ENCODE results near the gene BCAT1. TPM values are rescaled to one million over a fixed set of nuclear protein-coding genes. Genes with fewer than 3 reads are reported as not detected.
"Not testable (repeated sequence)": the region's sequence is repeated elsewhere in the genome, so short reads cannot be mapped to it uniquely, and the experiment has no call there.

Gene BCAT1
- polyA plus RNA-seq, 12 donors = 32.8 to 156 (median 51.2) TPM

GRCh38 chr12:24861766-24862540 is 86.9 kb downstream of the BCAT1 start:
- no peak for DNase-seq

DNA sequence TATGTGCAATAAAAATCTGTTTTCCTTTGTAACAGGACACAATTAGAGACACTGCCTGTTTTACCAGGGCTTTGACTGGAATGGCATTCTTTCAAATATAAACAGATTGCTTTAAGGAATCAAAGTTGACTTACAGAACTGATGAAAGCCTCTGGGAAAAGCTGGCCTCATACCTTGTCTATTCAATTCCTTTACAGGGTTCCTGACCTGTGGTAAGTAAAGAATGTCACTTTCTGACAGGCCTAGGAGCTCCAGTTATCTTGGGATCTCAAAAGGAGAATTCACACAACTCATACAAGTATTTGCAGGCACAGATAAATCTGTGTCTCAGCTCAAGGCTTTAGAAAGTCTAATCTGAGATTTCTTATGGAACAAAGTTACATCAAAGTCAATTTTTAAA is 88.4 kb downstream of the BCAT1 start:
- DNase-seq = no peak

- DNase-seq = no peak
Observed at GRCh38 chr12:24856541-24856940, 92.4 kb downstream of the BCAT1 start.

DNA sequence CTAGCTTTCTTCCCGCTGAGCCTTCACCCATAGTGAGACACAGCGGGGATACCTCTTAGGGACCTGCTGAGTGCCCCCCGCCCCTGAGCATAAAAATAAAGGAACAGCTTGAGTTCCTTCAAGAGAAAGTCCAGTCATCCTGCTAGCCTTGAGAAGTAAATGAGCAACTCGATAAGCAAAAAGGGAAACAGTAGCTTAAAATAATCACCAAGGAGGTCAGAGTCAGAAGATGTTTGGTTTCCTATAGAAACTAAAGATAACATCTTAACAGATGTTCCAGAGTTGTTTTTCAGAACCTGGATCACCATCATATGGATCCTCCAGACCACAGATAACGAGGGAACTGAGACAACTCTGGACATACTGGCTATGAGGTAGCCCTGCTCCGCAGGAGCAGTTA is 94.0 kb downstream of the BCAT1 start:
- DNase-seq = no peak

- DNase-seq = no peak
Observed at GRCh38 chr12:24854017-24854416, 94.9 kb downstream of the BCAT1 start.

- DNase-seq = no peak
Observed at GRCh38 chr12:24853588-24853987, 95.3 kb downstream of the BCAT1 start.

DNA sequence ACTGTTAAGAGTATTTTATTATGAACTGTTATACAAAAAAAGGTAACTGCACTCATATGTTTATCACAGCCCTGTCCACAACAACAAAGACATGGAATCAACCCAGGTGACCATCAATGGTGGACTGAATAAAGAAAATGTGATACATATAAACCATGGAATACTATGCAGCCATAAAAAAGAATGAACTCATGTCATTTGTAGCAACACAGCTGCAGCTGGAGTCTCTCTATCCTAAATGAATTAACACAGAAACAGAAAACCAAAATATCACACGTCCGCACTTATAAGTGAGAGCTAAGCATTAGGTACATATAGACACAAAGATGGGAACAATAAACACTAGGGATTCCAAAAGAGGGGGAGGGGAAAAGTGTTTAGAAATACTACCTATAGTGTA is 95.8 kb downstream of the BCAT1 start:
- DNase-seq = no peak

DNA sequence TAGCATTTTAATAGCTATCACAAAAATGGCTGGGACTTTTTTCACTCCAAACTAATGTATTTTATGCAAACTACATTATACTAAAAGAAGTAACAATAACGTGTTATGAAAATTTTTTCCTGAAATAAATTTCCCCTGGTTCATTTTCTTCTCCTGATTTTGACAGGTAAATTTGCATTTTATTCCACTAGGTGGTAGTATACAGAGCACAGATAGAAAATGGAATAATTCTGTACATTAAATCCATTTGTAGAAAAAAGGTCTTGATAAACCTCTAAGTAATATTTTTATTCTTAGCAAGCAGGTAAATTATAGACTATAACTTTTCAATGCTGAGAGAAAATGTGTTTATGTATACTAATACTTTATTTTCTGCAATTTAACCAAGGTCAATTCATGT is 96.5 kb downstream of the BCAT1 start:
- no peak for DNase-seq

DNA sequence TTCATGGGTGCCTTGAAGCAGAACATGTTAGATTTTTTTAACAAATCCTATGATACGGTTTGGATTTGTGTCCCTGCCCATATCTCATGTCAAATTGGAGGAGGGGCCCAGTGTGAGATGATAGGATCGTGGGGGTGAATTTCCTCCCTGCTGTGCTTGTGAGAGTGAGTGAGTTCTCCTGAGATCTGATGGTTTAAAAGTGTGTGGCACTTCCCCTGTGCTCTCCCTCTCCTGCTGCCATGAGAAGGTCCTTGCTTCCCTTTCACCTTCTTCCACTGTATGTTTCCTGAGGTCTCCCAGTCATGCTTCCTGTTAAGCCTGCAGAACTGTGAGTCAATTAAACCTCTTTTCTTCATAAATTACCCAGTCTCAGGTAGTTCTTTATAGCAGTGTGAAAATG is 97.0 kb downstream of the BCAT1 start:
- DNase-seq = not testable (repeated sequence)

GRCh38 chr12:24851341-24851740 is 97.6 kb downstream of the BCAT1 start:
- DNase-seq = no peak

DNA sequence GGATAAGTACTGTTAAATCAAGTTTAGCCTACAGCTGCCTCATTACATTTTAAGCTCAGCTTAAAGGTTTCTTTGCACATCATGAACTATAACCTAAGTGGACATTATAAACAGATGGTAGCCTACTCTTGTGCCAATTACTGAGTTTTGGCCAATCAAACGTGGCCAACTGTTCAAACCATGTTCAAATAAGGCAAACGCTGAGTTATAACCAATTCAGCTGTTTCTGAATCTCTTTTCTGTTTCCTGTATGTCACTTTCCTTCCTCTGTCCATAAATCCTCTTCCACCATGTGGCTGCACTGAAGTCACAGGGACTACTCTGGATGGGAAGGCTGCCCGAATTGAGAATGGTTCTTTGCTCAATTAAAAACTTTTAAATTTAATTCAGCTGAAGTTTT is 98.4 kb downstream of the BCAT1 start:
- no peak for DNase-seq

GRCh38 chr12:24848941-24849477 is 99.9 kb downstream of the BCAT1 start:
- DNase-seq = no peak

DNA sequence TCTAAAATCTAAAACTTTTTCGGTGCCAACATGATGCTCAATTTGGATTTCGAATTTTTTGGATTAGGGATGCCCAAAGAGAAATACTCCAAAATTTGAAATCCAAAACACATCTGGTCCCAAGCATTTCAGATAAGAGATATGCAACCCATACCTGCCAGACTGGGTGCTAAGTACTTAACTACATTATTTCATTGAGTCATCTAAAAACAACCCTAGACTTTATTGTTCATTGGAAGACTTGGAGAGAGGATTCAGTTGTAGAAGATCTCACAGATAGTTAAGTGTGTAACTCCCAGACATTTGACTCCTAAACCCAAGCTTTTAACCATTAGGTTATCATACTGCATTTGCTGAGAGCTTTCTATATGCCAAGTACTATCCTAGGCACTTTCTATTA is 102.2 kb downstream of the BCAT1 start:
- no peak for DNase-seq

DNA sequence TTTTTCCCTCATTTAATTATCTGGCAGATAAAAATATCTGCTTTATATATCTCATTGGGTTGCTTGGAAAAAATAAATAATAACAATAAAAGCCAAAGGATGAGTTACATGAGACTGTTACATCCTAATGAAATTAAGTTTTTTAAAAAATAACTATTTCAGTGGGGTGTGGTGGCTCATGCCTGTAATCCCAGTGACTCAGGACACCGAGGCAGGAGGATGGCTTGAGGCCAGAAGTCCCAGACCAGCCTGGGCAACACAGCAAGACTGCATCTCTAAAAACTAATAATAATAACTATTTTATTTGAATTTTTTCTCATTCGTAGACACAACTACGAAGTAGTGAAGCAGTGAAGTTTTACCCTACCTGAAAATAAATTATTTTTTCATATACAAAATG is 103.3 kb downstream of the BCAT1 start:
- no peak for DNase-seq

- no peak for DNase-seq
Observed at GRCh38 chr12:24840046-24840800, 108.7 kb downstream of the BCAT1 start.

- DNase-seq = no peak
Observed at GRCh38 chr12:24839268-24839791, 109.6 kb downstream of the BCAT1 start.

GRCh38 chr12:24838531-24838950 is 110.4 kb downstream of the BCAT1 start:
- DNase-seq = peak; percentile 46

- no peak for DNase-seq
Observed at GRCh38 chr12:24835377-24835776, 113.5 kb downstream of the BCAT1 start.

DNA sequence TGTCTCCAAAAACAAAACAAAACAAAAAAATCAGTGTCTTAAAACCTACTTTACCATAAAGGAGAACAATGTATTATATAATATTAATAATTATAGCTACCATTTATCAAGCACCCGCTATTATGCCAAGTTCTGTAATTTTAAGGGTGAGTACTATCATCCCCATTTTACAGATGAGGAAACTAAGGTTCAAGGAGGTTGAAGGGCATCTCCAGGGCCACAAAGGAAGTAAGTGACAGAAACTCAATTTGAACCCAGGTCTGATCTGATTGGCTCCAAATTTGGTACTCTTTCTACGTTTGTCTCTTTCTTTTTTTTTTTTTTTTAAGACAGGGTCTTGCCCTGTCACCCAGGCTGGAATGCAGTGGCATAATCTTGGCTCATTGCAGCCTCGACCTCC is 115.4 kb downstream of the BCAT1 start:
- no peak for DNase-seq

DNA sequence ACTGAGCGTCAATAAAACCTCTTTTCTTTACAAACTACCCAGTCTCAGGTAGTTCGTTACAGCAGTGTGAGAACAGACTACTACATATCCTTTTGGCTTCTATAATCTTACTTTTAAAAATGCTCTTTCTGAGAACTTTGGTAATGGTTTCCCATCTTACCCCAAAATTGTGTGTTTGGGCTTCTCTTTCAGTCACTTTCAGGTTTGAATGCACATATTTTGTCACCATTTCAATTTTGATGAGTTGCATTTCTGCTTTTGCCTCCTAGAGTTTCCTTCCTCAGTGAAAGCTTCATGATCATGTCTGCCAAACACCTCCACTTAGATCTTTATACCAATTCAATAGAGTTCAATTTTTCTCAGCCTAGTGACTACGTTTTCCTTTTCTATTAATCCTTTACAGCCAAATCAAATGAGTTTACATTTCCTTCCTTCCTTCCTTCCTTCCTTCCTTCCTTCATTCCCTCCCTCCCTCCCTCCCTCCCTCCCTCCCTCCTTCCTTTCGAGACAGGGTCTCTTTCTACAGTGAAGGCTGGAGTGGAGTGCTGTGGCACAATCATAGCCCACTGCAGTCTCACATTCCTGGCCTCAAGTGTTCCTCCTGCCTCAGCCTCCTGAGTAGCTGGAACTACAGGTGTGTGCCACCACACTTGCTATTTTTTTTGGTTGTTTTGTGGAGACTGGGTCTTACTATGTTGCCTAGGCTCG is 124.9 kb downstream of the BCAT1 start:
- DNase-seq = no peak

- DNase-seq = no peak
Observed at GRCh38 chr12:24822121-24822899, 126.6 kb downstream of the BCAT1 start.
